ENCODE measurements around the gene ENKD1.
A peak's percentile ranks its signal among the peaks of the same experiment; 100 is the strongest.
"Not testable (repeated sequence)": the region's sequence is repeated elsewhere in the genome, so short reads cannot be mapped to it uniquely, and the experiment has no call there.

Gene ENKD1, protein sequence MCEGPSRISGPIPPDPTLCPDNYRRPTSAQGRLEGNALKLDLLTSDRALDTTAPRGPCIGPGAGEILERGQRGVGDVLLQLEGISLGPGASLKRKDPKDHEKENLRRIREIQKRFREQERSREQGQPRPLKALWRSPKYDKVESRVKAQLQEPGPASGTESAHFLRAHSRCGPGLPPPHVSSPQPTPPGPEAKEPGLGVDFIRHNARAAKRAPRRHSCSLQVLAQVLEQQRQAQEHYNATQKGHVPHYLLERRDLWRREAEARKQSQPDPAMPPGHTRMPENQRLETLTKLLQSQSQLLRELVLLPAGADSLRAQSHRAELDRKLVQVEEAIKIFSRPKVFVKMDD

DNA sequence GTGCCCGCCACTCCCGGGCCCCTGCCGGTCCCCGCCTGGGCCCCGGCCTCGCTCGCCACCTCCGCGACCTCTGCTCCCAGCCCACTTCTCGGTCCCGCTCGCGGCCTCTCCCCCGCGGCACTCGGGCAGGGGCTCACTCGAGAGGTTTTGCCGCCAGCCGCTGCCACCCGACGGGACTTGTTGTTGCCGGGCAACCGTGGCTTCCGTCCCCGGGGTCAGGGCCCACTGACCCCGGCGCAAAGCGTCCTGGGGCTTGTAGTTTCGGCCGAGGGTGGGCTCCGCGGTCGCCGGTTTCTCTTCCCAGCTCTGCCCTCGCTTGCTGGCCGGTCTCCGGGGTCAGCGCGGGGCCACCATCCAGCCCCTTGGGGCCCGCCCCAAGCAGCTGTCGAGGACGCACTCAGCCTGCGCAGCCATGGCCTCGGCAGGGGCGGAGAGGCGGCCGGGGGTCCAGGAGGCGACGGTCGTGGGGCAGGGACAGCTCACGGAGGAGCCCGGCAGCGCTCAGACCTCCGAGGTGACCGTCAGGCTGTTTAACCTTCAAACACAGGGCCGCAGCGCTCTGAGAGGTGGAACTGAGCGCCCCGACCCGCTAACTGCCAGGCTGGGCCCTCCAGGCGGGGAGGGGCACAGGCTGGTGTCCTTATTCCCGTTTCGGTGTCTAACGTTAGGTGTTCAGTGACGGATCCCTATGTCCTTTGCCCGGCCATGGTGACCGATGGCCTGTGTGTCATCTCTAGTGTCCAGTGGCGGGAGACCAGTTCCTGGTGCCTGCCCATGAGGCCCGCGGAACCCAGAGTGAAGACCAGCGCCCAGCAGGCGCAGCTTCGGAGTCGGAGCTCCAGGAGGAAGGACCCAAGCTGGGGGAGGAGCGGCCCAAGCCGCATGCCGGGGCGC, at the start of gene ENKD1, which contains the start of gene C16orf86:
ENKD1 (minus strand) TSS at position 192 of the 894 bp plus-strand sequence. CDS start 308 bp downstream, outside the sequence.
C16orf86 (plus strand) TSS at position 256 of the 894 bp plus-strand sequence; CDS start at position 413, 157 bp downstream.
- DNase-seq (ENCODE audit: low read depth in 1 of 2, low spot score in 1 of 2) = peak; percentile 68

DNA sequence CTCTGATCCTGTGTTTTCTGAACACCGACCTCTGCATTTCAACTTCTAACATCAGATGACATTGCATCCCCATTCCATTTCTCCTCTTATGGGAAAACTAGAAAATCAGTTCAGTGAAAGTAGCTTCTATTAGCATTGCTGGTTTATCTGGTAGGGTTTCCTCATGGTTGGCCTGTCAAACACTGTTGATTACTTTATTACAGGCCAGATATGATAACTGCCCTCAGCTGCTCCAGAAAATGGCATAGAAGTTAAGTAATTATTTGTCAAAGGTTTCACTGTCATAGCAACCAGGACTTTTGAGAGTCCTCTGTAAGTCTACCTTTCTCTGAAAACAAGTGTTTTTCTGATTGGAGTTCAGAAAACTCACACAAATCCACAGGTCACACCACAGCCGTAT, 49.5 kb upstream of the ENKD1 start:
- DNase-seq (ENCODE audit: low read depth in 1 of 2, low spot score in 1 of 2) = no peak

DNA sequence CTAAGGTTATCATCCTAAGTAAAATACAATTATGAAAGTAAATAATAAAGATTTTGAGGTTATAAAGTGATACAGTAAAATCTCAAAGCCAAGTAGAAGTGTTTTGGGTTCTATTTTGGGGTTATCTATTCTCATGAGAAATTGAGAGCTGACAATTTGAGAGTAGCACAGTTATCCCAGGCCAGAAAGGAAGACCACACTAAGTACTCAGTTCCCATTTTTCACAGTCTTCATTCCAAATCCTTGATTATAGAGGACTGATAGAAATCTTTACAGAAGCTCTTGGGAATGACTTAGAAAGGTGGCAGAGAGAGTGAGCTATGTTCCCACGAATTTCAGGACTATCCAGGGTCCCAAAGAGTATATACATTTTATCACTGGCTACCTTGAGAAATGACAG, 48.0 kb upstream of the ENKD1 start:
- DNase-seq (ENCODE audit: low read depth in 1 of 2, low spot score in 1 of 2) = no peak

DNA sequence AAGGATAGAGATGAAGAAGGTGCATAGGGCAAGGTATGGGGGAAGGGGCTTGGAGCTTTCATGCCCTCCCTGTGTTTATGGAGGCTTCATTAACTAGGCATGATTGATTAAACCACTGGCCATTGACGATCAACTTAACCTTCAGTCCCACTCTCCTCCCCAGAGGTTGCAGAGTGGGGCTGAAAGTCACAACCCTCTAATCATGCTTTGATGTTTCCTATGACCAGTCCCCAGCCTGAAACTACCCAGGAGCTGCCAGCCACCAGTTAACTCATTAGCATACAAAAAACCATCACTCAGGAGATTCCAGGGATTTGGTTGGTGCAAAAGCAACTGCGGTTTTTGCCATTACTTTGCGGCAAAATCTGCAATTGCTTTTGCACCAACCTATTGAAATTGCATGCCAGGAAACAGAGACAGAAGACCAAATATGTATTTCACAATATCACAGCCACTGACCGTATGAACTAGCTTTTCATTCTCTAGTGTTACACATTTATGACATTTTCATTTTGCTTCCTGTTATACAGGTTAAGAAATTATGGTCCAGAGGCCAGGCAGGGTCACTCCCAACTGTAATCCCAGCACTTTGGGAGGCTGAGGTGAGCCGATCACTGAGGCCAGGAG, 47.2 kb upstream of the ENKD1 start:
- DNase-seq (ENCODE audit: low read depth in 1 of 2, low spot score in 1 of 2) = no peak

DNA sequence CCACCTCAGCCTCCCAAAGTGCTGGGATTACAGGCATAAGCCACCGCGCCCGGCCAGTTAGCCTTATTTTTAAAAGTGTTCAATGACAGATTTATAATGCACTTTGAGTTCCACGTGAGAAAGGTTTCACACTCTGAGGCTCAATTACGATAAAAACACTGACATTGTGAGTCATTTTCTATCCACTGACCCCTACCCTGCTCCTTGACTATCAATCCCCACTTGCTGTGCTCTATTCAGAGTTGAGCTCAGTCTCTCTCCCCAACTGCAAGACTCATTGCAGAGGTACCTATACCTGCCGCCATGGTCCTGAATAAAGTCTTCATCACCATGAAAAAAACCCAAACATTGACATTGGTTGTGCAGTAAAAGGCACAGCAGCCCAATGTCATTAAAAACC, 44.1 kb upstream of the ENKD1 start:
- DNase-seq (ENCODE audit: low read depth in 1 of 2, low spot score in 1 of 2) = no peak

DNA sequence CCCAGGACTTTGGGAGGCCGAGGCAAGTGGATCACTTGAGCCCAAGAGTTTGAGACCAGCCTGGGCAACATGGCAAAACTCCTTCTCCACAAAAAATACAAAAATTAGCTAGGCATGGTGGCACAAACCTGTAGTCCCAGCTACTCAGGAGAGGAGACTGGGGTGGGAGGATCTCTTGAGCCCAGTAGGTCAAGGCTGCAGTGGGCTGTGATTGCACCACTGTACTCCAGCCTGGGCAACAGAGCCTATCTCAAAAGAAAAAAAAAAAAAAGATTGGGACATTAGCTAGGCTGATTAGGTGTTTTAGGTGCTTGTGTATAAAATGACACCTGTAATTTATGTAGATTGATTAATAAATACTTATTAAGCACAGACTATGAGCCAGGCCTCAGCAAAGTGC, 42.5 kb upstream of the ENKD1 start:
- no peak for DNase-seq (ENCODE audit: low read depth in 1 of 2, low spot score in 1 of 2)

DNA sequence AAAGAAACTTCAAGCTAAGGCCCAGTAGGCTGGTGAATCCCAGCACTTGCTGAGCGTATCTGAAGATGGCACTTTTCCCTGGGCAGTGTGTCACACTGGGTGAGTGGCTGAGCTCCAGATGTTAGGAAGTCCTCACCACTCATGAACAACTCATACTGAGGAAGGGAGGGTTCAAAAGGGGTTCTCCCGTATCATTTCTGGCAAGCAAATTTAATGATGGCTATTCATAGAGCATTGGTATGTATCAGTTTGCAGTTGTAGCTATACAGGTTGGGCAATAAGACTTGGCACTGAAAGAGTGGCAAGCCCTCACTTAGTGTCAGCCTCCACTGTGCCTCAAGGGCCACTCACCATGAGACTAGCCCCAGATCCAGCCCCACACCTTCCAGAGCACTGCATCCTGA, 41.8 kb upstream of the ENKD1 start:
- no peak for DNase-seq (ENCODE audit: low read depth in 1 of 2, low spot score in 1 of 2)

DNA sequence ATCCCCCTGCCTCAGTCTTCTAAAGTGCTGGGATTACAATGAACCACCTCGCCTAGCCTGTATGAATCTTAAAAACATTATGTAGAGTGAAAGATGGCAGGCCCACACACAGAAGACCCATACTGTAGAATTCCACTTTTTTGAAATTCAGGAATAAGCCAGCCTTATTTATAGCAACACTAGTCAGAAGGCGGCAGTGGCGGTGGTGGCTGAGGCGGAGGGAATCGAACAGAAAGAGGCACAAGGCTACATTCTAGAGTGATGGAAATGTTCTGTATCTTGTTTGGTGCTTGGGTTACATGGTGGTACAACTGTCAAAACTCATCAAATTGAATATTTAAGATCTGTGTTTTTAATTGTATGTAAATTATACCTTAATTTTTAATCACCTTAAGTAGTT, 41.2 kb upstream of the ENKD1 start:
- DNase-seq (ENCODE audit: low read depth in 1 of 2, low spot score in 1 of 2) = no peak

DNA sequence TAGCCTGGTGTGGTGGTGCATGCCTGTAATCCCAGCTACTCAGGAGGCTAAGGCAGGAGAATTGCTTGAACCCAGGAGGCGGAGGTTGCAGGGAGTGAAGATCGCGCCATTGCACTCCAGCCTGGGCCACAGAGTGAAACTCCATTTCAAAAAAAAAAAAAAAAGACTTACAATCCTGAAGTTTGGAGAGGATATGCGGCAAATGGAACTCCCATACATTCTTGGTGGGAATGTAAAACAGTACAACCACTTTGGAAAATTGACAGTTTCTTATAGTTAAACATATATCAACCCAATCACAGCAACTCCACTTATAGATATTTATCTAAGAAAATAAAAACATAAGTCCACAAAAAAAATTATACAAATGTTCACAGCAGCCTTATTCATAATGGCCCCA, 40.7 kb upstream of the ENKD1 start:
- no peak for DNase-seq (ENCODE audit: low read depth in 1 of 2, low spot score in 1 of 2)

DNA sequence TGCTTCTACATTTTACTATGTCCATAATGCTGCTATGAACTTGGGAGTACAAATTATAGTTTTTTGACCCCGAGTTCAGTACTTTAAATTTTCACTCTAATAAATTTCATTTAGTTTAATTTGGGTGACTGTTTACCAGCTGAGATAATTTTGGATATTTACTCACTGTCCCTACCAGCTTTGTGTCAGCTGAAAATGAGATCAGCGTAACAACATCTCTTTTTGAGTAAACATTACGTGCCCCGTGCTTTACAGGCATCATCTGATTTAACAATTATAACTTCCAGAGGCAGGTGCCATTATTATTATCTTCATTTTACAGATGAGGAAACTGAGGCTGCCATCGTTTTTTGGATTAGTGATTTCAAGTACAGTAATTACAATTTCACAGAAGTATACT, 37.6 kb upstream of the ENKD1 start:
- no peak for DNase-seq (ENCODE audit: low read depth in 1 of 2, low spot score in 1 of 2)

DNA sequence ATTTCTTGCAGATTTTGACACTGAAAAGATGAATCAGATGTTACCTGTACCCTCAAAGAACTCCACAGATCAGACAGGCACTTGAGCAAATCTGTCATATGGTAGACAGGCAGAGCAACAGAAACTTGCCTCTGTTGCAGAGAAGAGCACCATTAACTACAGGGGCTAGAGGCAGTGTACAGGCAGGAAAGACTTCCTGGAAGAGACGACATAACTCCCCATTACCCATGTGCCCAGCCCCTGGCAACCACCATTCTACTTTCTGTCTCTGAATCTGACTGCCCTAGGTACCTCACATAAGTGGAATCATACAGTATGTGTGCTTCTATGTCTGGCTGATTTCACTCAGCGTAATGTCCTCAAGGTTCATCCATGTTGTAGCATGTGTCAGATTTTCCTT, 37.1 kb upstream of the ENKD1 start:
- no peak for DNase-seq (ENCODE audit: low read depth in 1 of 2, low spot score in 1 of 2)

DNA sequence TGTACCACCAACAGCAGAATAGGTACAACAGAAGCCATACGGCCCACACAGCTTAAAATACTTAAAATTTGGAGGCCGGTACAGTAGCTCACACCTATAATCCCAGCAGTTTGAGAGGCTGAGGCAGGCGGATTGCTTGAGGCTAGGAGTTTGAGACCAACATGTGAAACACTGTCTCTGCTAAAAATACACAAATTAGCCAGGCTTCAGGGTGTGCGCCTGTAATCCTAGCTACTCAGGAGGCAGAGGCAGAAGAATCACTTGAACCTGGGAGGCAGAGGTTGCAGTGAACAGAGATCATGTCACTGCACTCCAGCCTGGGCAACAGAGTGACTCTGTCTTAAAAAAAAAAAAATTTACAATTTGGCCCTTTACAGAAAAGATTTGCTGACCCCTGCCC, 35.6 kb upstream of the ENKD1 start:
- no peak for DNase-seq (ENCODE audit: low read depth in 1 of 2, low spot score in 1 of 2)

DNA sequence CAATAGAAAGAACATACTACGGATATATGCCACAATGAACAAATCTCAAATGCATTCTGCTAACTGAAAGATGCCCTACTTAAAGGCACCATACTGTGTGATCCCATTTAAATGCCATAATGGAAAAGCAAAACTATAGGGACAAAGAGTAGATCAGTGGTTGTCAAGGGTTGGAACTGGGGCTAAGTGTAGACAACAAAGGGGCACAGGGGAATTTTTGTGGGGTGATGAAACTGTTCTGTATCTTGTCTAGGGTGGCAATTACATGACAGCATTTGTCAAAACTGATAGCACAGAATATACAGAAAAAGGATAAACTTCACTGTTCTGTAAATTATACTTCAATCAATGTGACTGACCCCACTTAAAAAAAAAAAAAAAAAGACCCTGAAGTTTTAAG, 34.9 kb upstream of the ENKD1 start:
- no peak for DNase-seq (ENCODE audit: low read depth in 1 of 2, low spot score in 1 of 2)

DNA sequence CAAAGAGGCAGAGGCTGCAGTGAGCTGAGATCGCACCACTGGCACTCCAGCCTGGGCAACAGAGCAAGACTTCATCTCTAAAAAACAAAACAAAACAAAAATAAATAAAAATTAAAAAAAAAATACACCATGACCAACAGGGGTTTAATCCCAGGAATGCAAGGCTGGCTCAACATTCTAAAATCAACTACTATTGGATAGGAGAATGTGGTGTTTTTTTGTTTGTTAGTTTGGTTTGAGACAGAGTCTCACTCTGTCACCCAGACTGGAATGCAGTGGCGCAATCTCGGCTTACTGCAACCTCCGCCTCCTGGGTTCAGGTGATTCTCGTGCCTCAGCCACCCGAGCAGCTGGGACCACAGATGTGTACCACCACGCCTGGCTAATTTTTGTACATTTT, 32.7 kb upstream of the ENKD1 start:
- DNase-seq (ENCODE audit: low read depth in 1 of 2, low spot score in 1 of 2) = no peak

DNA sequence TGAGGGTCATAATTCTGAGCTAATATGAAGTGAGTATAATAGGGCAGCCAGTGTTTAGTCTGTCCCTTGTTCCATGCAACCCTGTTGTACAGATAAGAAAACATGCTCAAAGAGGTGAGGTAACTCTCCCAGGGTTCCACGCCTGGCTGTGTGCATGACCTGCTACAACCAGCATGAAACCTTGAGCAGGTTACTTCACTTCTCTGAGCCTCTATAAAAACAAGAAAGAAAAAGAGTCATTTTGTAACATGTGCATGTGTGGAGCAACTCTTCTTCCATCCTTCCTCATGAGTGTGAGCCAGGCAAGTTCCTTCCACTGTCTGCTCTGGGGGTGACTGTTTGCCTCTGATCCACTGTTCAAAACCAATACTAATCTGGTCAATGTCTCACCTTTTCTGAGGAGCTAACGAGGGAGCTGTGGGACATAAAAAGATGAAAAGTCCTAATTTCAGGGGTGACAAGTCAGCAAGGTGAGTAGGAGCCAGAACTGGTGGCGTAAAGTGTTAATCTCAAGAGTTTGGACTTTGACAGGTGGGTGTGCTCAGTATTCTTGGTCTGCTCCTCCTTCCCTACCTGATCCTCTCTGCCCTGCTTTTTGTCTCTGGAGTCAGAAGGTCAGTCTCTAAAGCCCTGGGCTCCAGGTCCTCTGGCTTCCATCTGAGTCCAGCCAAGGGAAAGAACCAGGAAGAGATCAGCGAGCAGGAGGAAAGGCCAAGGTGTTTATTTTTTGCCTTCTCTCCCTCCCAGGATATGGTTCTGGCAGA, 31.1 kb upstream of the ENKD1 start:
- DNase-seq (ENCODE audit: low read depth in 1 of 2, low spot score in 1 of 2) = no peak

DNA sequence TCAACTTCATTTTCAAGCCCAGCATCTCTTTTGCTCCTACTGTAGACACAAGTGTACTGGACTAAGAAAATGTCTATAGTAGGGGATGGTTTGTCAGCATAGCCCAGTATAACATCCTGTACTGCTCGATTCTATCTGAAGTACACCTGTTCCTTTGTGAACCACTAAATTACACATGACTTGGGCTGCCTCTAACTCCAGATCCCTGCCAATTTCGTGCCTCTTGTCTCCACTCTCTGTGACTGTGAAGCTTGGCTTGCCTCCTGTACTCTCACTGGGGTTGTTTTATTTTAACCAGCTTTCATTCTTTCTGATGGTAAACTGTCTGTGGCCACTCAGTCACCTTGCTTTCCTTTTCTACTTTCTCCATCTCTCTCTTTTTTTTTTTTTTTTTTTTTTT, 28.1 kb upstream of the ENKD1 start:
- DNase-seq (ENCODE audit: low read depth in 1 of 2, low spot score in 1 of 2) = no peak

DNA sequence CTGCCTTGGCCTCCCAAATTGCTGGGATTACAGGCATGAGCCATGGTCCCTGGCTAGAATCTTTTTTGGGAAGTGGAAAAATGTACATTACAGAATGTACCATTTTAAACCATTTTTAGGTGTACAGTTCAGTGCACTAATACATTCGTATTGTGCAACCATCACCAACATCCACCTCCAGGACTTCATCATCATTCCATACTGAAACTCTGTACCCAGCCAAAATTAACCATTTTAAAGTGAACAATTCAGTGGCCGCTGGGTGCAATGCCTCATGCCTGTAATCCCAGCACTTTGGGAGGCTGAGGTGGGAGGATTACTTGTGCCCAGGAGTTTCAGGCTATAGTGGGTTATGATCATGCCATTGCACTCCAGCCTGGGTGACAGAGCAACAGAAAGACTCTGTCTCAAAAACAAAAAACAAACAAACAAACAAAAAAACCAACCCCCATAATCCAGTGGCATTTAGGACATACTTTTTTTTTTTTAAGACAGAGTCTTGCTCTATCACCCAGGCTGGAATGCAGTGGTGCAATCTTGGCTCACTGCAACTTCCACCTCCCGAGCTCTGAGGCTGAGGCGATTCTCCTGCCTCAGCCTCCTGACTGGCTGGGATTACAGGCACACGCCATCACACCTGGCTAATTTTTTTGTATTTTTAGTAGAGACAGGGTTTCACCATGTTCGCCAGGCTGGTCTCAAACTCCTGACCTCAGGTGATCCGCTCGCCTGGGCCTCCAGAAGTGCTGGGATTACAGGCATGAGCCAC, 27.2 kb upstream of the ENKD1 start:
- not testable (repeated sequence) for DNase-seq (ENCODE audit: low read depth in 1 of 2, low spot score in 1 of 2)

DNA sequence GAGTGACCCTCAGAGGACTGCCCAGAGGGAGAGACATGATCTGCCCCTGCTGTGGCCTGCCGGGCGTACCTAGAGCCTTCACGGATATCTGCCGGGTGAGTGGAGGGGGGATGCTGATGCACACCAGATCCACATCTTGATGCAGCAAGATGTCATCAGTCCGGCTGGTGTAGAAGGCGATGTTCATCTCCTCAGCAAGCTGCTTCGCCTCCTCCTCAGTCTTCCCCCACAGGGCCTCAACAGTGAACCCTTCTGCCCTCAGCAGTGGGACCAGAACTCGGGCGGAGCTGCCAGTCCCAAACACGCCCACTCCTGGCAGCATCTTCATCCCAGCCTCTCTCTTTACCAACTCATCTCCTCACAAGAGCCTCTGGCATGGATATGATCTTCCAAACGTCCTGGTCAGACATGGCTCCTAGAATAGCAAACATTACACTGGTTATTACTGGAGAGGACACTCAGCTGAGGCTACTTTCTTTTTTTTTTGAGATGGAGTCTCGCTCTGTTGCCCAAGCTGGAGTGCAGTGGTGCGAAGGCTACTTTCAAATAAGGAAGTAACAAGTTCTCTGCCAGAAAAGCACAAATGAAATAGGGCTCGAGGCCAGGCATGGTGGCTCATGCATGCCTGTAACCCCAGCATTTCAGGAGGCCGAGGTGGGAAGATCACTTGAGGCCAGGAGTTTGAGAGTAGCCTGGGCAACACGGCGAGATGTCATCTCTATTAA, 19.0 kb upstream of the ENKD1 start:
- DNase-seq (ENCODE audit: low read depth in 1 of 2, low spot score in 1 of 2) = no peak

DNA sequence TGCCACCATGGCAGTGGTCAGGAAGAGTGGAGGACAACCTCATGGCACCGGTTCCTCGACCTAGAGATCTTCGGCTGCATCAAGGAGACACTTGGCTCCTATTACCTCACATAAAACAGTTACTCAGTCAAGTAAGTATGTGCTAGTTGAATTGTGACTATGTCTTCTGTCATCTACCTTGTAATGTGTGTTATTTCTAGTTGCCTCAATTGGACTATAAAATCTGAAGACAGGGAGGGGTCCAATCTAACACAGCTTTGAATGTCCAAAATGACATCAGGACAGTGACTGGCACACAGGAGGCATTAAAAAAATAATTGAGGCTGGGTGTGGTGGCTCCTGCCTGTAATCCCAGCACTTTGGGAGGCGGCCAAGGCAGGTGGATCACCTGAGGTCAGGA, 17.2 kb upstream of the ENKD1 start:
- DNase-seq (ENCODE audit: low read depth in 1 of 2, low spot score in 1 of 2) = no peak

Data from stimulated activated CD4-positive, alpha-beta T cell treated with anti-CD3 and anti-CD28 coated beads, Interleukin-15, amount 100 ng/mL, for 1 hour (primary cell).